GM19324 (cell line): ENCODE measurements around the gene BGLAP.

Experiments used
- ATAC-seq: cut with Tn5 transposase; IDR thresholded peaks from one replicate; pipeline ENCODE4 v1.9.1; 2021; ENCODE audit warnings: mild to moderate bottlenecking, moderate library complexity; ENCODE audit not compliant: unreplicated experiment, low FRiP score

BGLAP gene

DNA sequence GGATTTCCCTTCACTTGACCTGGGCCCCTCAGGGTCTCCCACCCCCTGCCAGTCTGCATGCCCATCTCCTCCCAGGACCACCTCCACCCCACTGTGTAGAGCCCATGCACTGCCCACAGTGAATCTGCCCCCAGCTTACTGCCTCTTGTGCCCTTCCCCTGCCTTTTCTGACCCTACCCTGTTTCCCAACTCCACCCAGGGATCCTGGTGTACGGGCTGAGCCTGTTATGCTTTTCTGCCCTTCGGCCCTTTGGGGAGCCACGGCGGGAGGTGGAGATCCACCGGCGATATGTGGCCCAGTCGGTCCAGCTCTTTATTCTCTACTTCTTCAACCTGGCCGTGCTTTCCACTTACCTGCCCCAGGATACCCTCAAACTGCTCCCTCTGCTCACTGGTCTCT, 44.1 kb downstream of the BGLAP start:
- ATAC-seq = no peak

GRCh38 chr1:156289857-156290256, 47.9 kb downstream of the BGLAP start:
- ATAC-seq = no peak

- no peak for ATAC-seq
These were observed 49.5 kb downstream of the BGLAP start for GRCh38 chr1:156291226-156292061.
